Fibroblast of pulmonary artery (primary cell): ENCODE results near the gene B4GALNT4.
A peak's percentile ranks its signal among the peaks of the same experiment; 100 is the strongest.

ENCODE experiments used
- DNase-seq: peaks from one replicate; pipeline ENCODE4 v3.0.0-alpha.2; 2010; ENCODE audit warnings: low read depth
- H3K4me3 ChIP-seq: replicated peaks from 2 replicates; pipeline ENCODE4 v1.5.1; 2011; ENCODE audit warnings: low read depth, mild to moderate bottlenecking, control low read depth, low read length, moderate library complexity
- CTCF ChIP-seq: IDR thresholded peaks from 2 replicates; pipeline ENCODE4 v1.5.1; 2011; ENCODE audit warnings: mild to moderate bottlenecking, control low read depth, low read length, inconsistent platforms; ENCODE audit errors: missing control alignments

B4GALNT4 gene

GRCh38 chr11:363948-364761, 5.1 kb upstream of the B4GALNT4 start:
- DNase-seq: peak; percentile 13
- no peak overlapping the region for H3K4me3 ChIP-seq
- peak; percentile 8 for TF ChIP-seq CTCF

GRCh38 chr11:364991-365725, 4.1 kb upstream of the B4GALNT4 start:
- DNase-seq: no peak
- TF ChIP-seq CTCF: no peak
- no peak overlapping the region for H3K4me3 ChIP-seq

- no peak for TF ChIP-seq CTCF
- no peak for DNase-seq
- H3K4me3 ChIP-seq: no peak overlapping the region
Measured at GRCh38 chr11:365831-366230, 3.5 kb upstream of the B4GALNT4 start.

GRCh38 chr11:367956-368413, 1.3 kb upstream of the B4GALNT4 start:
- TF ChIP-seq CTCF: no peak
- H3K4me3 ChIP-seq: no peak overlapping the region

GRCh38 chr11:368414-369335, 624 bp upstream of the B4GALNT4 start:
- peak overlapping the region; percentile 19 for H3K4me3 ChIP-seq
- TF ChIP-seq CTCF: no peak
- DNase-seq: no peak

More at GRCh38 chr11:367956-368413, 1.3 kb upstream of the B4GALNT4 start:
- DNase-seq: no peak

- H3K4me3 ChIP-seq: peak overlapping the region; percentile 44
- no peak for DNase-seq
- TF ChIP-seq CTCF: no peak
Measured at GRCh38 chr11:370070-370941, 1.0 kb downstream of the B4GALNT4 start.
